ENCODE results near the gene HDGFL2. TPM values are rescaled to one million over a fixed set of nuclear protein-coding genes. Genes with fewer than 3 reads are reported as not detected.
A peak's percentile ranks its signal among the peaks of the same experiment; 100 is the strongest.

The HDGFL2 gene
- total and polyA plus RNA-seq, 7 donors, result 32.3 to 56.4 (median 44.6) TPM

DNA sequence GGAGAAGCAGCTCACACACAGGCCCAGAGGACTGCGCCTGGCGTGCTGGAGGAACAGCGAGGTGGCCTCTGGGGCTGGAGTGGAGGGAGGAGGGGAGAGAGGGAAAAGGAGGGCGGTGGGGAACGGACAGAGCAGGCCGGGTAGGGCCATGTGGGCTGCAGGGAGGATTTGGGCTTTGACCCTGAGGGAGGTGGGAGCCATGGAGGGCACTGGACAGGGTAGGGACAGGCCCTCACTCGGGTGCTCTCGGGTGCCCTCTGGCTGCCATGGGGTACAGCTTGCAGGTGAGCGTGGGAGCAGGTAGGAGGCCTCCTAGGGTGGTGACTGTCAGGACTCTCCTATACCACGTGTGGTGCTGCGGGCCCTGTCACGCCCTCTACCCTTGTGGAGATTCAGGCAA is 23.4 kb downstream of the HDGFL2 start:
- TF ChIP-seq, protein P1, sequence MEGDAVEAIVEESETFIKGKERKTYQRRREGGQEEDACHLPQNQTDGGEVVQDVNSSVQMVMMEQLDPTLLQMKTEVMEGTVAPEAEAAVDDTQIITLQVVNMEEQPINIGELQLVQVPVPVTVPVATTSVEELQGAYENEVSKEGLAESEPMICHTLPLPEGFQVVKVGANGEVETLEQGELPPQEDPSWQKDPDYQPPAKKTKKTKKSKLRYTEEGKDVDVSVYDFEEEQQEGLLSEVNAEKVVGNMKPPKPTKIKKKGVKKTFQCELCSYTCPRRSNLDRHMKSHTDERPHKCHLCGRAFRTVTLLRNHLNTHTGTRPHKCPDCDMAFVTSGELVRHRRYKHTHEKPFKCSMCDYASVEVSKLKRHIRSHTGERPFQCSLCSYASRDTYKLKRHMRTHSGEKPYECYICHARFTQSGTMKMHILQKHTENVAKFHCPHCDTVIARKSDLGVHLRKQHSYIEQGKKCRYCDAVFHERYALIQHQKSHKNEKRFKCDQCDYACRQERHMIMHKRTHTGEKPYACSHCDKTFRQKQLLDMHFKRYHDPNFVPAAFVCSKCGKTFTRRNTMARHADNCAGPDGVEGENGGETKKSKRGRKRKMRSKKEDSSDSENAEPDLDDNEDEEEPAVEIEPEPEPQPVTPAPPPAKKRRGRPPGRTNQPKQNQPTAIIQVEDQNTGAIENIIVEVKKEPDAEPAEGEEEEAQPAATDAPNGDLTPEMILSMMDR (IDR thresholded peaks at IDR 0.05), result no peak
- Histone ChIP-seq H3K4me1 (no peaks in the 10 kb centered on the region), H3K36me3 (ENCODE audit: insufficient read depth in 1 of 2, low read depth in 1 of 2) (peaks cover 4 to 75% of the 10 kb centered on the region in 2 donors), H3K27ac (no peak overlapping the region), H3K9me3 (no peaks in the 10 kb centered on the region), H3K4me3 (no peak overlapping the region), H3K27me3 (ENCODE audit: insufficient read depth in 3 of 3, low read length in 2 of 3) (no peaks in the 10 kb centered on the region)
- 90 to 92% (median 91%) methylated on average over 12 of the region's 12 CpGs for WGBS, 3 donors
- ATAC-seq (peak in 3 of 4 donors; percentile 16 to 28 (median 22)), DNase-seq (peak in 1 of 2 donors; percentile 53)
- intact Hi-C loops (cut with DNase I), result no loop called here

DNA sequence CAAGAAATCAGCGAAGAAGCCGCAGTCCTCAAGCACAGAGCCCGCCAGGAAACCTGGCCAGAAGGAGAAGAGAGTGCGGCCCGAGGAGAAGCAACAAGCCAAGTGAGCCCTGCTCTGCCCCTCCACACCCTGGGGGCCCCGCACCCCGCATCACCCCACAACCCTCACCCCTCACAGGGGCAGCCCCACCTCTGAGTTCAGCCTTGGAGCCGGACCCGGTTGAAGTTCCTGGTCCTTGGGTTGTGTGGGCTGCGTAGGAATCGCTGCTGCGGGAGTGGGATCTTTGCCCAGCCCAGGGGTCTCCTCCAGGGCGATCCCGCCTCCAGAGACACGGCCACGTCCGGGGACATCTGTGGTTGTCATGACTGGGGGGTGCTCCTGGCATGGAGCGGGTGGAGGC is 24.2 kb downstream of the HDGFL2 start:
- Histone ChIP-seq H3K27me3 (ENCODE audit: insufficient read depth in 3 of 3, low read length in 2 of 3) (no peaks in the 10 kb centered on the region), H3K4me3 (no peak overlapping the region), H3K4me1 (no peaks in the 10 kb centered on the region), H3K27ac (no peak overlapping the region), H3K9me3 (no peaks in the 10 kb centered on the region), H3K36me3 (ENCODE audit: insufficient read depth in 1 of 2, low read depth in 1 of 2) (peaks cover 4 to 82% of the 10 kb centered on the region in 2 donors)
- 84 to 89% (median 89%) methylated on average over 16 to 18 of the region's 18 CpGs for WGBS, 3 donors
- ATAC-seq (no peak), DNase-seq (peak in 1 of 2 donors; percentile 54)
- TF ChIP-seq, protein P1 (IDR thresholded peaks at IDR 0.05), result no peak
- intact Hi-C loops (cut with DNase I), result no loop called here

DNA sequence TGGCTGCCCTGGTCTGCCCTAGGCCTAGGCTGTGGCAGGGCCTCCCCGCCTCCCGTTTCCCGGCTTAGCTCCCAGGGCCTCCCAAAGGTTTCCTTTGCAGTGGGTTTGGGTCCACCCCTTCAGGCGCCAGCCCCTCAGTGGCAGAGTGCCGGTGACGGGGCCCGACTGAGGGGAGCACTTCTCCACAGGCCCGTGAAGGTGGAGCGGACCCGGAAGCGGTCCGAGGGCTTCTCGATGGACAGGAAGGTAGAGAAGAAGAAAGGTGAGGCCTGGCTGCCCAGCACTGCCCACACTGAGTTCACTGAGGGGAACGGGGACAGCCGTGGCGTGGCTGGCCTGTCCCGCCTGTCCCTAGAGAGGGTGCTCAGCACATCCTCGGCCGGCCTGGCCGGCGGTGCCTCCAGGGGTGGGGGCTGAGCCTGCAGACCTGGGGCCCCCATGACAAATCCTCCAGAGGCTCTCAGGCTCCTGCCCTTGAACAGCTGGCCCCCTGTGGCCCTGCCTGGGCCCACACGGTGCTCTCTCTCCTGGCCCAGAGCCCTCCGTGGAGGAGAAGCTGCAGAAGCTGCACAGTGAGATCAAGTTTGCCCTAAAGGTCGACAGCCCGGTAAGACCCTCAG is 25.8 kb downstream of the HDGFL2 start:
- H3K4me1 ChIP-seq, result no peaks in the 10 kb centered on the region
- H3K4me3 ChIP-seq, result no peak overlapping the region
- no peak overlapping the region for H3K27ac ChIP-seq
- H3K36me3 ChIP-seq (ENCODE audit: insufficient read depth in 1 of 2, low read depth in 1 of 2), result peaks cover 4 to 88% of the 10 kb centered on the region in 2 donors
- WGBS, 3 donors, result 87 to 89% (median 88%) methylated on average over 22 to 25 of the region's 25 CpGs
- ATAC-seq, result no peak
- H3K9me3 ChIP-seq, result no peaks in the 10 kb centered on the region
- peak in 1 of 2 donors; percentile 55 for DNase-seq
- TF ChIP-seq, protein P1 (IDR thresholded peaks at IDR 0.05), result no peak
- intact Hi-C loops (cut with DNase I), result no loop called here
- no peaks in the 10 kb centered on the region for H3K27me3 ChIP-seq (ENCODE audit: insufficient read depth in 3 of 3, low read length in 2 of 3)

DNA sequence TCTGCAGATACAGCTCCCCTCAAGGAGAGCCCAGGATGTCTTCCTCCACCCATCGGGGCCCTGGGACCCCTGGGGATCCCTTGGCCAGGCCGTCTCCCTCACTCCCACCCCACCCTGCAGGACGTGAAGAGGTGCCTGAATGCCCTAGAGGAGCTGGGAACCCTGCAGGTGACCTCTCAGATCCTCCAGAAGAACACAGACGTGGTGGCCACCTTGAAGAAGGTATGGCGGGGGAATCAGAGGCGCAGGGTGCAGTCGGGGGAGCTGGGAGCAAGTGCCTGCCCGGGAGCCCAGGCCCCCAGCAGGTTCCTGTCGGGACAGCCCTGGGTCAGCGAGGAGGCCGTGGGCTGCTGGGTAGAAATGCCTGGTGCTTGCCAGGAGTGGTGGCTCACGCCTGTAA is 26.6 kb downstream of the HDGFL2 start:
- TF ChIP-seq, protein P1 (IDR thresholded peaks at IDR 0.05), result no peak
- no peak overlapping the region for H3K27ac ChIP-seq

DNA sequence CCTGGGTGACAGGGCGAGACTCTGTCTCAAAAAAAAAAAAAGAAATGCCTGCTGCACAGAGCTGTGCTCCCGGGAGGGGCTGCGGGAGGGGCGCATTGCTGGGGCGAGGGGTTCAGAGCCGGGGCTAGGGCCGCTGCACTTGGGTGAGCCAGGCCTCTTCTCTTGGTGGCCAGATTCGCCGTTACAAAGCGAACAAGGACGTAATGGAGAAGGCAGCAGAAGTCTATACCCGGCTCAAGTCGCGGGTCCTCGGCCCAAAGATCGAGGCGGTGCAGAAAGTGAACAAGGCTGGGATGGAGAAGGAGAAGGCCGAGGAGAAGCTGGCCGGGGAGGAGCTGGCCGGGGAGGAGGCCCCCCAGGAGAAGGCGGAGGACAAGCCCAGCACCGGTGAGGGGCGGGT is 27.2 kb downstream of the HDGFL2 start:
- Histone ChIP-seq H3K27me3 (ENCODE audit: insufficient read depth in 3 of 3, low read length in 2 of 3) (no peaks in the 10 kb centered on the region), H3K27ac (no peak overlapping the region), H3K9me3 (no peaks in the 10 kb centered on the region), H3K4me3 (no peak overlapping the region), H3K36me3 (ENCODE audit: insufficient read depth in 1 of 2, low read depth in 1 of 2) (peaks cover 3 to 90% of the 10 kb centered on the region in 2 donors), H3K4me1 (no peaks in the 10 kb centered on the region)
- TF ChIP-seq, protein P1 (IDR thresholded peaks at IDR 0.05), result no peak
- no peak for ATAC-seq
- 92 to 94% (median 94%) methylated on average over 23 of the region's 23 CpGs for WGBS, 3 donors
- no peak for DNase-seq
- intact Hi-C loops (cut with DNase I), result no loop called here

More for the DNA sequence above, 26.6 kb downstream of the HDGFL2 start:
- DNase-seq (no peak), ATAC-seq (no peak)
- Histone ChIP-seq H3K27me3 (ENCODE audit: insufficient read depth in 3 of 3, low read length in 2 of 3) (no peaks in the 10 kb centered on the region), H3K36me3 (ENCODE audit: insufficient read depth in 1 of 2, low read depth in 1 of 2) (peaks cover 4 to 91% of the 10 kb centered on the region in 2 donors), H3K9me3 (no peaks in the 10 kb centered on the region), H3K4me1 (no peaks in the 10 kb centered on the region), H3K4me3 (no peak overlapping the region)
- 96 to 97% (median 96%) methylated on average over 12 of the region's 12 CpGs for WGBS, 3 donors
- intact Hi-C loops (cut with DNase I), result no loop called here
